HG02973 (cell line): Measurements from ENCODE around the gene PKD2L2.
"Not testable (repeated sequence)": the region's sequence is repeated elsewhere in the genome, so short reads cannot be mapped to it uniquely, and the experiment has no call there.

Experiments used
- ATAC-seq: cut with Tn5 transposase; IDR thresholded peaks from one replicate; pipeline ENCODE4 v1.9.1; 2021; ENCODE audit warnings: moderate library complexity; ENCODE audit not compliant: unreplicated experiment

PKD2L2 gene

GRCh38 chr5:137887831-137888230 is 1.4 kb upstream of the PKD2L2 start:
- ATAC-seq, result no peak

GRCh38 chr5:137888466-137888862 is 793 bp upstream of the PKD2L2 start:
- ATAC-seq, result peak; percentile 3

GRCh38 chr5:137890845-137891244 is 1.6 kb downstream of the PKD2L2 start:
- ATAC-seq, result no peak

- ATAC-seq, result no peak
These were observed 2.6 kb downstream of the PKD2L2 start for GRCh38 chr5:137891849-137892248.

- no peak for ATAC-seq
These were observed 5.3 kb downstream of the PKD2L2 start for GRCh38 chr5:137894586-137894985.

GRCh38 chr5:137896560-137896959 is 7.3 kb downstream of the PKD2L2 start:
- no peak for ATAC-seq

GRCh38 chr5:137899493-137899892 is 10.2 kb downstream of the PKD2L2 start:
- no peak for ATAC-seq

GRCh38 chr5:137901011-137901817 is 12.0 kb downstream of the PKD2L2 start:
- ATAC-seq, result no peak

GRCh38 chr5:137902408-137903133 is 13.3 kb downstream of the PKD2L2 start:
- no peak for ATAC-seq

GRCh38 chr5:137914758-137915157 is 25.5 kb downstream of the PKD2L2 start:
- no peak for ATAC-seq

GRCh38 chr5:137916923-137917322 is 27.7 kb downstream of the PKD2L2 start:
- ATAC-seq, result no peak

- no peak for ATAC-seq
These were observed 32.7 kb downstream of the PKD2L2 start for GRCh38 chr5:137921931-137922330.

- ATAC-seq, result no peak
These were observed 34.6 kb downstream of the PKD2L2 start for GRCh38 chr5:137923856-137924255.

GRCh38 chr5:137932800-137933199 is 43.5 kb downstream of the PKD2L2 start:
- ATAC-seq, result no peak

- no peak for ATAC-seq
These were observed 44.2 kb downstream of the PKD2L2 start for GRCh38 chr5:137933491-137933911.

GRCh38 chr5:137935190-137935589 is 45.9 kb downstream of the PKD2L2 start:
- ATAC-seq, result no peak

- ATAC-seq, result no peak
These were observed 46.4 kb downstream of the PKD2L2 start for GRCh38 chr5:137935694-137936093.

- ATAC-seq, result no peak
These were observed 48.9 kb downstream of the PKD2L2 start for GRCh38 chr5:137937994-137938750.

- ATAC-seq, result peak; percentile 46
These were observed 49.5 kb downstream of the PKD2L2 start for GRCh38 chr5:137938751-137939143.

GRCh38 chr5:137939331-137939730 is 50.1 kb downstream of the PKD2L2 start:
- ATAC-seq, result no peak

- not testable (repeated sequence) for ATAC-seq
These were observed 55.0 kb downstream of the PKD2L2 start for GRCh38 chr5:137944280-137944679.
